Mesenchymal stem cell (in vitro differentiated cells and primary cell): Measurements from ENCODE around the gene TTC1.

ENCODE experiments used
- DNase-seq: peaks from one replicate; pipeline ENCODE4 v3.0.0-alpha.2; 2013
- H2AFZ ChIP-seq: one replicate; pipeline ENCODE4 v1.6.1; 2013; ENCODE audit warnings: low read depth, mild to moderate bottlenecking, control low read depth, inconsistent platforms, low read length, moderate library complexity
- H2AK5ac ChIP-seq: 2 replicates; pipeline ENCODE4 v1.6.1; 2013; ENCODE audit warnings: low read length, moderate library complexity, mild to moderate bottlenecking, inconsistent platforms; ENCODE audit not compliant: severe bottlenecking
- H2BK120ac ChIP-seq: one replicate; pipeline ENCODE4 v1.6.1; 2013; ENCODE audit warnings: low read depth, mild to moderate bottlenecking, inconsistent platforms, low read length, moderate library complexity
- H2BK12ac ChIP-seq, 2 experiments: one replicate each; pipeline ENCODE4 v1.6.1; 2013; ENCODE audit warnings: inconsistent platforms in 2 of 2, low read length in 2 of 2, mild to moderate bottlenecking in 2 of 2, moderate library complexity in 2 of 2, control low read depth in 1 of 2
- H2BK15ac ChIP-seq: one replicate; pipeline ENCODE4 v1.6.1; 2013; ENCODE audit warnings: mild to moderate bottlenecking, low read depth, inconsistent platforms; ENCODE audit not compliant: poor library complexity, severe bottlenecking
- H2BK5ac ChIP-seq: 2 replicates; pipeline ENCODE4 v1.6.1; 2013; ENCODE audit warnings: low read depth, mild to moderate bottlenecking, low read length, control low read depth, inconsistent platforms; ENCODE audit not compliant: poor library complexity, severe bottlenecking
- H3K14ac ChIP-seq, 2 experiments: one replicate each; pipeline ENCODE4 v1.6.1; 2013; ENCODE audit warnings: inconsistent platforms in 2 of 2, low read length in 2 of 2, control low read depth in 1 of 2, mild to moderate bottlenecking in 1 of 2, moderate library complexity in 1 of 2
- H3K18ac ChIP-seq, 2 experiments: one replicate each; pipeline ENCODE4 v1.6.1; 2013; ENCODE audit warnings: inconsistent platforms in 2 of 2, low read length in 2 of 2, control low read depth in 1 of 2, low read depth in 1 of 2, mild to moderate bottlenecking in 1 of 2
- H3K23ac ChIP-seq, 2 experiments: one replicate each; pipeline ENCODE4 v1.6.1; 2013; ENCODE audit warnings: inconsistent platforms in 2 of 2, low read length in 2 of 2, mild to moderate bottlenecking in 2 of 2, moderate library complexity in 2 of 2, control low read depth in 1 of 2
- H3K27ac ChIP-seq: 2 replicates; pipeline ENCODE4 v1.5.1; 2013; ENCODE audit warnings: mild to moderate bottlenecking, moderate library complexity, low read length, control low read depth, inconsistent platforms; ENCODE audit not compliant: poor library complexity, severe bottlenecking
- H3K27me3 ChIP-seq, 2 experiments: 2 replicates each; pipeline versions ENCODE4 v1.6.1 to v1.7.0; 2013; ENCODE audit warnings: low read length in 2 of 2, mild to moderate bottlenecking in 2 of 2, moderate library complexity in 2 of 2, control low read depth in 1 of 2, inconsistent platforms in 1 of 2; ENCODE audit not compliant: control insufficient read depth in 1 of 2, insufficient read depth in 1 of 2
- H3K36me3 ChIP-seq, 2 experiments: 2 replicates each; pipeline versions ENCODE4 v1.6.1 to v1.7.0; 2013; ENCODE audit warnings: low read length in 2 of 2, control low read depth in 1 of 2, inconsistent platforms in 1 of 2, low read depth in 1 of 2, mild to moderate bottlenecking in 1 of 2; ENCODE audit not compliant: insufficient read depth in 2 of 2, control insufficient read depth in 1 of 2
- H3K4ac ChIP-seq, 2 experiments: one replicate each; pipeline ENCODE4 v1.6.1; 2013; ENCODE audit warnings: inconsistent platforms in 2 of 2, low read length in 2 of 2, mild to moderate bottlenecking in 2 of 2, moderate library complexity in 2 of 2, control low read depth in 1 of 2, low read depth in 1 of 2
- H3K4me1 ChIP-seq: 2 replicates; pipeline ENCODE4 v1.6.1; 2013; ENCODE audit warnings: low read depth, low read length, control low read depth; ENCODE audit not compliant: control insufficient read depth, insufficient read depth
- H3K4me2 ChIP-seq: 2 replicates; pipeline ENCODE4 v1.6.1; 2013; ENCODE audit warnings: low read length, mild to moderate bottlenecking, inconsistent platforms; ENCODE audit not compliant: poor library complexity, severe bottlenecking
- H3K4me3 ChIP-seq, 2 experiments: 2 replicates each; pipeline versions ENCODE4 v1.5.1 to v1.7.0; 2013; ENCODE audit warnings: low read length in 2 of 2, mild to moderate bottlenecking in 2 of 2, control low read depth in 1 of 2, low read depth in 1 of 2; ENCODE audit not compliant: insufficient read depth in 1 of 2
- H3K79me1 ChIP-seq: replicated peaks from 2 replicates; pipeline ENCODE4 v1.6.1; 2013; ENCODE audit warnings: mild to moderate bottlenecking, control low read depth, low read length, inconsistent platforms; ENCODE audit not compliant: poor library complexity, severe bottlenecking
- H3K9ac ChIP-seq: 2 replicates; pipeline ENCODE4 v1.7.0; 2013; ENCODE audit warnings: mild to moderate bottlenecking, low read length, moderate library complexity
- H3K9me3 ChIP-seq: 2 replicates; pipeline ENCODE4 v1.7.0; 2013; ENCODE audit warnings: mild to moderate bottlenecking, low read length; ENCODE audit not compliant: control insufficient read depth
- H4K8ac ChIP-seq: one replicate; pipeline ENCODE4 v1.6.1; 2013; ENCODE audit warnings: inconsistent platforms, mild to moderate bottlenecking, low read length, moderate library complexity
- H4K91ac ChIP-seq: one replicate; pipeline ENCODE4 v1.6.1; 2013; ENCODE audit warnings: mild to moderate bottlenecking, low read length, inconsistent platforms
- WGBS: methylation state at CpG from one replicate; pipeline ENCODE4 v1.1.7; 2013; ENCODE audit warnings: mixed read lengths; 5-methylcytosine and 5-hydroxymethylcytosine counted together

Gene TTC1

DNA sequence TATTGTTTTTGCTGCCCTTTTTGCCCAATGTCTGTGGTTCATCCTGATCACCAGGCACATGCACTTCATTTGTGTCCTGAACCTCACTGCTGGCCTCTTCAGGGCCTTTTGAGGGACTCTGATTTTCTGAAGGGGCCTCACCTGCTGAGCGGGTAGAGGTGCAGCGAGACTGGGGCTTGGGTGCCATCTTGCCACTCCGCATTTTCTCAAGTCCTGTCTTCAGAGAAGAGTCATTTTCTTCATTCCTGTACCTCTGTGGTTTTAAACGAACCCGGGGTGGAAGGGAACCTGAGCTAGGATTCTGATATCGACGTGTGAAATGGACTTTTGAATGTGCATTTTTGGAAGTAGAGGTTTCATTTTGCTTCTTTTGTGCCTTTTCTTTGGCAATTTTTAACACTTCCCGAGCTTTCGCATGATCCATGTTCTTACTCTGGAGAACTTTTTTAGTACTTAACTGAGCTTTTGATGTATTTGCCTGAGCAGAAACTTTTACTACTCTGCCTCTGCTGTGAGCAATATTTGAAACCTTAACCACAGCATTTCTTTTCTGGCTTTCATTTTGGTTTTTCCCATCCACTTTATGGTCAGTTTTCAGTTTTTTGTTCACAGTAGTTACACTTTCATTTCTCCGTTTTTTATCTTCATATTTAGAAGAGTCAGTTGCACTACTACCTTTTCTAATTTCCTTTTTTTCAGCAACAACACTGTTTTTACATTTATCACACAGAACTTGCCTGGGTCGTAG, 84.2 kb downstream of the TTC1 start:
- Histone ChIP-seq H3K23ac (no peak overlapping the region), H2BK120ac (no peak overlapping the region), H3K79me1 (peaks cover 17% of the 10 kb centered on the region), H3K27ac (no peak overlapping the region), H2BK12ac (no peak overlapping the region), H3K9me3 (no peaks in the 10 kb centered on the region), H3K27me3 (no peaks in the 10 kb centered on the region), H3K9ac (no peak overlapping the region), H3K4me3 (no peak overlapping the region), H2BK15ac (no peak overlapping the region), H3K4ac (no peak overlapping the region), H3K4me2 (no peak overlapping the region), H4K8ac (no peak overlapping the region), H2AK5ac (no peak overlapping the region), H3K14ac (no peak overlapping the region), H3K18ac (no peak overlapping the region), H3K4me1 (no peaks in the 10 kb centered on the region), H4K91ac (no peak overlapping the region), H3K36me3 (peaks cover 9 to 33% of the 10 kb centered on the region in 2 experiments), H2AFZ (no peak overlapping the region), H2BK5ac (no peak overlapping the region)
- DNase-seq = no peak
- 96% methylated on average over 11 of the region's 11 CpGs for WGBS

DNA sequence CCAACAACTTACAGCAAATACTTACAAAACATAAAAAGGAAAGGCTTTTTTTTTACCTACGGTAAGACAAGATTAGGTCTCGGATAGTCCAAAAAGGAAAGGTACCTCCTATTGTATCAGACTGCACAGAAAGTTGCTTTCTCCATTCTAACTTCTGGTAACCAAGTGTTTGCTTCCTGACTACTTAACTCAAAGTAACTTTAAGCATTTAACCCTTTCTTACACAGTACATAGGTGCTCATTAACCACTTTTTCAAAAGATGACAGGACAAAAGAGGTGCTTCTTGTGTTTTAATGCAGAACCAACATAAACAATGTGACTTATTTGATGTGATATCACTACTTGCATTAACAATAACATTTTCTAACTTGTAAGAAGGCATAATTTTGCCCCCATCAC, 87.2 kb downstream of the TTC1 start:
- Histone ChIP-seq H3K4ac (no peak overlapping the region), H3K4me1 (no peaks in the 10 kb centered on the region), H3K18ac (no peak overlapping the region), H3K79me1 (peaks cover 24% of the 10 kb centered on the region), H3K27ac (no peak overlapping the region), H4K91ac (no peak overlapping the region), H3K4me2 (no peak overlapping the region), H2BK15ac (no peak overlapping the region), H3K36me3 (peaks cover 17 to 37% of the 10 kb centered on the region in 2 experiments), H3K9me3 (no peaks in the 10 kb centered on the region), H3K27me3 (no peaks in the 10 kb centered on the region), H3K4me3 (no peak overlapping the region), H3K14ac (no peak overlapping the region), H2BK5ac (no peak overlapping the region), H2AK5ac (no peak overlapping the region), H2AFZ (no peak overlapping the region), H2BK12ac (no peak overlapping the region), H2BK120ac (no peak overlapping the region), H3K9ac (no peak overlapping the region), H4K8ac (no peak overlapping the region), H3K23ac (no peak overlapping the region)
- 96% methylated on average over 2 of the region's 2 CpGs for WGBS
- no peak for DNase-seq

DNA sequence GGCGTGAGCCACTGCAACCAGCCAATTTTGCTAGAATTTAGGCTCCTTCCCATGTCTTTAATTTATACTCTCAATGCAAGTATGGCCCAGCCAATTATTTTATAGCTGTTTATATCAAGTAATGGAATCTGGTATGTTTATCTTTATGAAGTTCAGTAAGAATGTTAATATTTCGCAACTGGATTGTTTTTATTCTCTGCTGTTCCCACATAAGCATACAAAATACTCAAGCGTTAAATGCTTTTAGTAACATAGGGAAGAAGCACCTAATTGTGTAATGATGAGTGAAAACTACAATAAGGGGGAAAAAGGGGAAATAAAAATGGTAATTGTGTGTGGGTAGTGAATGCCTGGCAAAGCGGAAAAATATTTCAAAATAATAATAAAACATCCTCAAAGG, 89.1 kb downstream of the TTC1 start:
- H2AK5ac ChIP-seq = no peak overlapping the region
- H2AFZ ChIP-seq = no peak overlapping the region
- no peak overlapping the region for H4K91ac ChIP-seq
- no peak overlapping the region for H2BK120ac ChIP-seq
- WGBS = 100% methylated on average over 1 of the region's 4 CpGs
- H3K4ac ChIP-seq = no peak overlapping the region
- DNase-seq = no peak
- no peak overlapping the region for H3K23ac ChIP-seq
- H2BK15ac ChIP-seq = no peak overlapping the region
- H3K14ac ChIP-seq = no peak overlapping the region
- no peak overlapping the region for H3K4me3 ChIP-seq
- H3K79me1 ChIP-seq = peaks cover 19% of the 10 kb centered on the region
- no peak overlapping the region for H3K18ac ChIP-seq
- H3K9ac ChIP-seq = no peak overlapping the region
- H3K27ac ChIP-seq = no peak overlapping the region
- no peak overlapping the region for H3K4me2 ChIP-seq
- no peaks in the 10 kb centered on the region for H3K4me1 ChIP-seq
- H4K8ac ChIP-seq = no peak overlapping the region
- H2BK12ac ChIP-seq = no peak overlapping the region
- H3K9me3 ChIP-seq = no peaks in the 10 kb centered on the region
- peaks cover 14 to 25% of the 10 kb centered on the region in 2 experiments for H3K36me3 ChIP-seq
- H2BK5ac ChIP-seq = no peak overlapping the region
- no peaks in the 10 kb centered on the region for H3K27me3 ChIP-seq

DNA sequence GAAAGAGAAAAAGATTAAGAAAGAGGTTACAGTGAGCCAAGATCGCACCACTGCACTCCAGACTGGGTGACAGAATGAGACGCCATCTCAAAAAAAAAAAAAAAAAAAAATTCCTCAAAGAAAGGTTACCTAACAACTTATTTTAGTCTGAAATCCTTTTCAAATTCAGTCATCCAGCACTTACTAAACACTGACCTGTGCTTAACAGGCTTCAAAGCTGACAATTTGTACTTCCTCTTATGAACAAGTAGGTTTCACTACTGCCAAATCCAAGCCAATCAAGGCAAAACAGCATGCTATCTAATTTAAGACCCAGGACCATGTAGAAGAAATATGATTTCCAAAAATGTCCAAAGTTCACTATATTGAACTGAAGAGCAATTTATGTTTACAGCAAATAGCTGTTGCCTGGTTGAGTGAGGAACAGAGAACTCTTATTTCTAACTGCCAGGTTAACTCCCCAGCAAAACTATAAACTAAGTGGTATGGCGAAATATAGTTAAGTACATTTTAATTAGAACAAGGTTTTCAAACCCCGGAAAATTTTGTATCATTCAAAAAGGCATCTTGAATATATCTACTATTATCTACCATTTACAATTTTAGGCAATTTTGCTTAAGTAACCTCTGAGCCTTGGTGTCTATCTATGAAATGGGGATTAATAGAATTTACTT, 96.9 kb downstream of the TTC1 start:
- Histone ChIP-seq H4K8ac (no peak overlapping the region), H3K18ac (no peak overlapping the region), H3K4ac (no peak overlapping the region), H3K9ac (no peak overlapping the region), H3K79me1 (peaks cover 10% of the 10 kb centered on the region), H3K9me3 (no peaks in the 10 kb centered on the region), H3K36me3 (peaks cover 0 to 14% of the 10 kb centered on the region in 2 experiments), H2BK12ac (no peak overlapping the region), H2AFZ (no peak overlapping the region), H3K4me3 (no peak overlapping the region), H3K27me3 (no peaks in the 10 kb centered on the region), H3K14ac (no peak overlapping the region), H3K4me2 (no peak overlapping the region), H3K27ac (no peak overlapping the region), H4K91ac (no peak overlapping the region), H3K4me1 (no peaks in the 10 kb centered on the region), H2BK15ac (no peak overlapping the region), H2AK5ac (no peak overlapping the region), H3K23ac (no peak overlapping the region), H2BK5ac (no peak overlapping the region), H2BK120ac (no peak overlapping the region)
- WGBS = 98% methylated on average over 2 of the region's 4 CpGs
- no peak for DNase-seq
